T-helper 1 cell treated with Interleukin-12 subunit alpha and Interleukin-12 subunit beta and Interleukin-4 antibody, amounts not matched to agents 30 μg/mL and 1 μg/mL, for 36 hours (primary cell): ENCODE results near the gene TRIM46.
A peak's percentile ranks its signal among the peaks of the same experiment; 100 is the strongest.

ENCODE experiments used
- H3K27ac Mint-ChIP-seq: one replicate; pipeline ENCODE4 v1.8.0; 2021; ENCODE audit warnings: mild to moderate bottlenecking, mixed read lengths
- H3K27me3 Mint-ChIP-seq: one replicate; pipeline ENCODE4 v1.8.0; 2021; ENCODE audit warnings: low read depth, mixed read lengths
- H3K36me3 Mint-ChIP-seq: one replicate; pipeline ENCODE4 v1.8.0; 2021; ENCODE audit warnings: low read depth, mixed read lengths
- H3K4me1 Mint-ChIP-seq: one replicate; pipeline ENCODE4 v1.8.0; 2021; ENCODE audit warnings: low read depth, mixed read lengths
- H3K4me3 Mint-ChIP-seq: one replicate; pipeline ENCODE4 v1.8.0; 2021; ENCODE audit warnings: mild to moderate bottlenecking, moderate library complexity, mixed read lengths
- H3K9me3 Mint-ChIP-seq: one replicate; pipeline ENCODE4 v1.8.0; 2021; ENCODE audit warnings: mixed read lengths

Gene TRIM46

GRCh38 chr1:155196103-155196892 lies 22.6 kb downstream of the TRIM46 start:
- peak overlapping the region; percentile 49 for H3K27ac Mint-ChIP-seq
- H3K4me1 Mint-ChIP-seq, result peaks cover 34% of the 10 kb centered on the region
- no peaks in the 10 kb centered on the region for H3K9me3 Mint-ChIP-seq
- H3K4me3 Mint-ChIP-seq, result peak overlapping the region; percentile 82
- peaks cover 22% of the 10 kb centered on the region for H3K36me3 Mint-ChIP-seq
- no peaks in the 10 kb centered on the region for H3K27me3 Mint-ChIP-seq

DNA sequence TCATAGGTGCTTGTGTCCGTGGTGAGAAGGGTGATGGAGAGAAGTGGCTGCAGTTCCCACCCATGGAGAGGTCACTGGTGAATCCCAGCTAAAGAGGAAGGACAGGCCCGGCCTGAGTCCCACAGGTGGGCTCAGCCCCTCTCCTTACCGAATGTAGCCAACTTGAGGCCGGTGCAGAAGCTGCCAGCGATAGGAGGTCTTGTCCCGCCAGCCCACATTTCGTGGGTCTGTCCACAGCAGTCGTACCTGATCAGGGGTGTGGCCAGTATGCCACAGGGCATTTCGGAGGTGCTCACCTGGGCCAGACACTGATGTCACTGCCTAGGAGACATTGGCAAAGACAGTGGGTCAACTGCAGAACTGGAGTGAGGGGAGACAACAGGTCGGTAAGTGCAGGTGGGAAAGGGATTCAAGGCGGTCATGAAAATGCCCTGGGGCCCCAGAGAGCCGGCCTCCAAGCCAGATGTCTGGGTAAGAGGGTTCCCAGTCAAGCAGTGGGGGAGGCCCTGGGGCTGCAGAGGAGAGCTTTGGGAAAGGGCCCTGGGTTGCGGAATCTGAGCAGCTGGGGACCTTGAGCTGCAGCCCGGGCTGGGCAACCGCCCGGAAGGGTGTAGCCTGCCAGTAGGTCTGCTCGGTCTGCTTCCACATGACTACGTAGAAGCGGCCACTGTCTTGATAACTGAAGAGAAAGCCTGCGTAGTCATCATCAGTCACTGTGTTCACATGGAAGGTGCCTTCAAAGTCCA lies 23.4 kb downstream of the TRIM46 start:
- peaks cover 19% of the 10 kb centered on the region for H3K36me3 Mint-ChIP-seq
- no peak overlapping the region for H3K27ac Mint-ChIP-seq
- H3K4me1 Mint-ChIP-seq, result peaks cover 31% of the 10 kb centered on the region
- H3K4me3 Mint-ChIP-seq, result no peak overlapping the region
- no peaks in the 10 kb centered on the region for H3K27me3 Mint-ChIP-seq
- H3K9me3 Mint-ChIP-seq, result no peaks in the 10 kb centered on the region

- H3K27me3 Mint-ChIP-seq, result no peaks in the 10 kb centered on the region
- no peak overlapping the region for H3K4me3 Mint-ChIP-seq
- H3K36me3 Mint-ChIP-seq, result peaks cover 17% of the 10 kb centered on the region
- no peaks in the 10 kb centered on the region for H3K9me3 Mint-ChIP-seq
- no peak overlapping the region for H3K27ac Mint-ChIP-seq
- H3K4me1 Mint-ChIP-seq, result peaks cover 24% of the 10 kb centered on the region
Observed at GRCh38 chr1:155197901-155198546, 24.4 kb downstream of the TRIM46 start.

DNA sequence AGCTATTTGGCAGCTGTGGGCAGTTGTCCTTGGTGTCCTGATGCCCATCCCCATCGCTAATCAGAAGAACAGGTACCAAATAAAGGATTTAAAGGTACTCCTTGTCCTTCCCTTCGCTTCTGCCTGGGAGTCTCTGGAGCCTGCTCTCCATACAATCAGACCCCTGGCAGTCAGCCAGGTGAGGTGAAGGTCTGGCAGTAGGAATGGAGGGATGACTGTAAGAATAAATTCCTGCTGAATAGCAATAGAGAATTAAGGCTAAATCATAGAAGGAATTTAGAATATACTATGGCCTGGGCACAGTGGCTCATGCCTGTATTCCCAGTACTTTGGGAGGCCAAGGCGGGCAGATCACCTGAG lies 24.9 kb downstream of the TRIM46 start:
- no peaks in the 10 kb centered on the region for H3K9me3 Mint-ChIP-seq
- no peak overlapping the region for H3K4me3 Mint-ChIP-seq
- no peak overlapping the region for H3K27ac Mint-ChIP-seq
- H3K27me3 Mint-ChIP-seq, result no peaks in the 10 kb centered on the region
- H3K36me3 Mint-ChIP-seq, result peaks cover 17% of the 10 kb centered on the region
- H3K4me1 Mint-ChIP-seq, result peaks cover 20% of the 10 kb centered on the region

- Mint-ChIP-seq H3K9me3 (no peaks in the 10 kb centered on the region), H3K27ac (no peak overlapping the region), H3K36me3 (peaks cover 17% of the 10 kb centered on the region), H3K4me3 (no peak overlapping the region), H3K4me1 (peaks cover 10% of the 10 kb centered on the region), H3K27me3 (no peaks in the 10 kb centered on the region)
Observed at GRCh38 chr1:155199792-155200191, 26.1 kb downstream of the TRIM46 start.

DNA sequence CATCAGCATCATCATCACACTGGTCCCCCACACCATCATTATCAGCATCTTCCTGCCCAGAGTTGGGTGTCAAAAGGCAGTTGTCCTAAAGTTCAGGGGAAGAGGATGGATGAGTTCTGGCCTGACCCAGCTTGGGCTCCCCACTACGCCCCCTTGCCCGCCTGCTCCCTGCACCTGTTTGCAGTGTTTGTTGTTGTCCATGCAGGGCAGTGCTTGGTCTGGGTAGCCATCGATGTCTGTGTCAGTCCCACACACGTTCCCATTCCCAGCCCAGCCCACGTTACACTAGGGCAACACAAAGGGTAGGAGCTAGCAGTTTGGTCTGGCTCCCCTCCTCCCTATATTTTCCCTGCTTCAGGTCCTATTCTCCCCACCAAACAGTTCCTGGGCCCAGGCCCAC lies 27.3 kb downstream of the TRIM46 start:
- H3K27me3 Mint-ChIP-seq, result no peaks in the 10 kb centered on the region
- H3K4me3 Mint-ChIP-seq, result no peak overlapping the region
- peaks cover 17% of the 10 kb centered on the region for H3K36me3 Mint-ChIP-seq
- no peaks in the 10 kb centered on the region for H3K9me3 Mint-ChIP-seq
- H3K27ac Mint-ChIP-seq, result no peak overlapping the region
- peaks cover 3% of the 10 kb centered on the region for H3K4me1 Mint-ChIP-seq

DNA sequence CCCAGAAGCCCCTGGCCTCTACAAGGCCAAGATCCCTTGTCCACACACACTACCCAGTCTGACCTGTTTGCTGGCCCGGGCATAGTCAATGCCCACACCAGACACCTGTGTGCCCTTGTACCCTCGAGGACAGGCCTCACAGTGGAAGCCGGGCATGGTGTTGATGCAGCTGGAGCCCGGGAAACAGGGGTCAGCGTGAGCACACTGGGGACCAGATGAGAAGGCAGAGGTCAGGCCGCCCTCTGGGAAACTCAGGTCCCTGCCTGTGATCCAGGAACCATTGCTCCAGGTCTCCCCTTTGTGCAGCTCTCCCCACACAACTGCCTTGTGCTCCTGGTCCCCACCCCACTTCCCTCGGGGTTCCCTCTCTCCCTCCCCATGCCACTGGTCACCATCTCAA lies 28.5 kb downstream of the TRIM46 start:
- Mint-ChIP-seq H3K27ac (no peak overlapping the region), H3K4me1 (peaks cover 6% of the 10 kb centered on the region), H3K27me3 (no peaks in the 10 kb centered on the region), H3K9me3 (no peaks in the 10 kb centered on the region), H3K36me3 (peaks cover 13% of the 10 kb centered on the region), H3K4me3 (no peak overlapping the region)

GRCh38 chr1:155202731-155203515 lies 29.3 kb downstream of the TRIM46 start:
- Mint-ChIP-seq H3K4me1 (peaks cover 11% of the 10 kb centered on the region), H3K9me3 (no peaks in the 10 kb centered on the region), H3K27me3 (no peaks in the 10 kb centered on the region), H3K27ac (no peak overlapping the region), H3K36me3 (peaks cover 7% of the 10 kb centered on the region), H3K4me3 (no peak overlapping the region)

DNA sequence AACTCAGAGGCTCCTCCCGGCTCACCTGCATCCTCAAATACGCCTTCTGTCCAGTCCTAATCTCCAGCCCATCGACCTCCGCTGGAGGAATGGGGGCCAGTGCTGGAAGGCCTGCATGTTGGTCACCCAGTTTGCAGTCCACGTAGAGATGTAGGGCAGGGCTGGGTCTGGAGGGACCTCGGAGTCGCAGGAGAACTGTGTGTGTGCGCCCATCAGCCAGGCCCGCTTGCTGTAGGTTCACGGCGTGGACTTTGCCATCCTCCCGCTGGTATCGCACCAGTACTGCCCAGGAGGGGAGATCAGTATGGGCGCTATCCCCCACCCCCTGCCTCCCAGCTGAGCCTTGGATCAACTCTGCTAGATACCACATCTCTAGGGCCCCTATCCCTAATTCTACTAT lies 31.4 kb downstream of the TRIM46 start:
- Mint-ChIP-seq H3K36me3 (peaks cover 3% of the 10 kb centered on the region), H3K4me3 (no peak overlapping the region), H3K27me3 (no peaks in the 10 kb centered on the region), H3K4me1 (peaks cover 19% of the 10 kb centered on the region), H3K27ac (no peak overlapping the region), H3K9me3 (no peaks in the 10 kb centered on the region)

- Mint-ChIP-seq H3K27ac (no peak overlapping the region), H3K9me3 (no peaks in the 10 kb centered on the region)
Observed at GRCh38 chr1:155205969-155206593, 32.4 kb downstream of the TRIM46 start.

GRCh38 chr1:155206891-155207805 lies 33.5 kb downstream of the TRIM46 start:
- H3K4me3 Mint-ChIP-seq, result peak overlapping the region; percentile 57
- H3K4me1 Mint-ChIP-seq, result peaks cover 24% of the 10 kb centered on the region
- no peaks in the 10 kb centered on the region for H3K9me3 Mint-ChIP-seq
- peak overlapping the region; percentile 91 for H3K27ac Mint-ChIP-seq
- H3K27me3 Mint-ChIP-seq, result no peaks in the 10 kb centered on the region
- H3K36me3 Mint-ChIP-seq, result peaks cover 3% of the 10 kb centered on the region

More at GRCh38 chr1:155205969-155206593, 32.4 kb downstream of the TRIM46 start:
- Mint-ChIP-seq H3K4me3 (no peak overlapping the region), H3K4me1 (peaks cover 24% of the 10 kb centered on the region), H3K36me3 (peaks cover 3% of the 10 kb centered on the region), H3K27me3 (no peaks in the 10 kb centered on the region)

- Mint-ChIP-seq H3K36me3 (peaks cover 3% of the 10 kb centered on the region), H3K9me3 (no peaks in the 10 kb centered on the region), H3K27me3 (no peaks in the 10 kb centered on the region), H3K27ac (peak within 1 kb of the TSS; percentile 93), H3K4me1 (peaks cover 24% of the 10 kb centered on the region), H3K4me3 (peak within 1 kb of the TSS; percentile 84)
Observed at GRCh38 chr1:155207806-155208540, 34.3 kb downstream of the TRIM46 start, which contains the start of gene THBS3. Gene THBS3 (minus strand): TSS chr1:155207897. CDS start chr1:155207876, 21 bp downstream.
